HG02885 (cell line): ENCODE results near the gene ZFP57.

Experiments used
- ATAC-seq: cut with Tn5 transposase; IDR thresholded peaks from one replicate; pipeline ENCODE4 v1.9.1; 2021; ENCODE audit warnings: mild to moderate bottlenecking; ENCODE audit not compliant: unreplicated experiment, poor library complexity

Gene ZFP57

GRCh38 chr6:29680904-29681303 is at the start of gene ZFP57:
TSS of gene ZFP57 (minus strand) at chr6:29681152. CDS start at chr6:29677003, 4,149 bp downstream.
- no peak for ATAC-seq

- ATAC-seq = no peak
Observed at GRCh38 chr6:29730575-29731126, 49.7 kb upstream of the ZFP57 start.

- no peak for ATAC-seq
Observed at GRCh38 chr6:29729774-29730328, 48.9 kb upstream of the ZFP57 start.

GRCh38 chr6:29728875-29729270 is 47.9 kb upstream of the ZFP57 start:
- no peak for ATAC-seq

GRCh38 chr6:29728173-29728874 is 47.4 kb upstream of the ZFP57 start:
- no peak for ATAC-seq

- no peak for ATAC-seq
Observed at GRCh38 chr6:29727637-29728036, 46.7 kb upstream of the ZFP57 start.

GRCh38 chr6:29726571-29727194 is 45.7 kb upstream of the ZFP57 start:
- ATAC-seq = no peak

- no peak for ATAC-seq
Observed at GRCh38 chr6:29726001-29726400, 45.0 kb upstream of the ZFP57 start.

GRCh38 chr6:29724937-29725869 is 44.3 kb upstream of the ZFP57 start:
- no peak for ATAC-seq

- peak; percentile 40 for ATAC-seq
Observed at GRCh38 chr6:29723666-29724588, 43.0 kb upstream of the ZFP57 start.

GRCh38 chr6:29723262-29723665 is 42.3 kb upstream of the ZFP57 start, which contains the start of gene HLA-F:
TSS of gene HLA-F (plus strand) at chr6:29723434. CDS start at chr6:29723464, 30 bp downstream.
- peak; percentile 89 for ATAC-seq

GRCh38 chr6:29720863-29721262 is 39.9 kb upstream of the ZFP57 start:
- ATAC-seq = no peak

GRCh38 chr6:29710281-29710941 is 29.5 kb upstream of the ZFP57 start:
- no peak for ATAC-seq

GRCh38 chr6:29709188-29709587 is 28.2 kb upstream of the ZFP57 start:
- ATAC-seq = no peak

GRCh38 chr6:29708432-29709179 is 27.7 kb upstream of the ZFP57 start:
- ATAC-seq = no peak

GRCh38 chr6:29705389-29706231 is 24.7 kb upstream of the ZFP57 start:
- ATAC-seq = no peak

- no peak for ATAC-seq
Observed at GRCh38 chr6:29702519-29703103, 21.7 kb upstream of the ZFP57 start.
